Loucy (cell line): ENCODE results near the gene ZNF593.

Experiments used
- H2AFZ ChIP-seq: fragments of 200-600 bp; sonication (generic); 2 replicates; pipeline ENCODE4 v1.6.0; 2016; ENCODE audit warnings: antibody characterized with exemption, mild to moderate bottlenecking, low read length, moderate library complexity
- H3F3A ChIP-seq: fragments of 200-600 bp; 2 replicates; pipeline ENCODE4 v1.6.0; 2016; ENCODE audit warnings: antibody characterized with exemption, low read depth, mild to moderate bottlenecking
- H3K27me3 ChIP-seq: fragments of 200-600 bp; sonication (generic); 2 replicates; pipeline ENCODE4 v1.6.1; 2014; ENCODE audit warnings: low read length, mild to moderate bottlenecking; ENCODE audit not compliant: insufficient read depth, poor library complexity, severe bottlenecking
- H3K36me3 ChIP-seq: fragments of 200-600 bp; sonication (generic); 2 replicates; pipeline ENCODE4 v1.6.1; 2016; ENCODE audit warnings: low read length; ENCODE audit not compliant: insufficient read depth
- H3K4me1 ChIP-seq: fragments of 200-600 bp; sonication (generic); 2 replicates; pipeline ENCODE4 v1.5.1; 2014; ENCODE audit warnings: low read length, mild to moderate bottlenecking; ENCODE audit not compliant: insufficient read depth, poor library complexity, severe bottlenecking
- H3K4me2 ChIP-seq: fragments of 200-600 bp; sonication (generic); 2 replicates; pipeline ENCODE4 v1.6.0; 2014; ENCODE audit warnings: antibody characterized with exemption, low read length, low read depth, mild to moderate bottlenecking; ENCODE audit not compliant: poor library complexity, severe bottlenecking
- H3K4me3 ChIP-seq: fragments of 200-600 bp; sonication (generic); 2 replicates; pipeline ENCODE4 v1.5.1; 2014; ENCODE audit warnings: low read length, mild to moderate bottlenecking, mixed read lengths; ENCODE audit not compliant: poor library complexity, severe bottlenecking
- H3K79me2 ChIP-seq: fragments of 200-600 bp; sonication (generic); 2 replicates; pipeline ENCODE4 v1.6.1; 2014; ENCODE audit warnings: low read length; ENCODE audit not compliant: insufficient read depth
- H3K9ac ChIP-seq: fragments of 200-600 bp; sonication (generic); 2 replicates; pipeline ENCODE4 v1.6.0; 2014; ENCODE audit warnings: mild to moderate bottlenecking, low read depth, low read length, moderate library complexity; ENCODE audit not compliant: poor library complexity, severe bottlenecking
- H3K9me2 ChIP-seq: fragments of 200-600 bp; sonication (generic); replicated peaks from 2 replicates; pipeline ENCODE4 v1.6.1; 2016; ENCODE audit warnings: low read depth, low read length, mixed read lengths
- H3K9me3 ChIP-seq: fragments of 200-600 bp; sonication (generic); 2 replicates; pipeline ENCODE4 v1.6.1; 2014; ENCODE audit warnings: mild to moderate bottlenecking, antibody characterized with exemption, low read length, low read depth; ENCODE audit not compliant: insufficient read depth
- H4K20me1 ChIP-seq: fragments of 200-600 bp; sonication (generic); 2 replicates; pipeline ENCODE4 v1.6.0; 2014; ENCODE audit warnings: antibody characterized with exemption, low read length, mild to moderate bottlenecking; ENCODE audit not compliant: insufficient read depth, poor library complexity, severe bottlenecking
- CTCF ChIP-seq: fragments of 200-600 bp; sonication (generic); conservative IDR thresholded peaks from 2 replicates; pipeline ENCODE4 v1.5.1; 2014; ENCODE audit warnings: mild to moderate bottlenecking, antibody characterized with exemption, low read length
- EZH2phosphoT487 ChIP-seq: fragments of 200-600 bp; IDR thresholded peaks from 2 replicates; pipeline ENCODE4 v1.6.1; 2018; ENCODE audit warnings: antibody characterized with exemption, mild to moderate bottlenecking, moderate library complexity, borderline replicate concordance

ZNF593 gene

GRCh38 chr1:26191739-26192138, 22.0 kb downstream of the ZNF593 start:
- Histone ChIP-seq H3K27me3 (no peaks in the 10 kb centered on the region), H3K9ac (peak overlapping the region; percentile 15), H4K20me1 (no peaks in the 10 kb centered on the region), H3K9me2 (no peaks in the 10 kb centered on the region), H3K79me2 (no peaks in the 10 kb centered on the region), H3K4me1 (peaks cover 12% of the 10 kb centered on the region), H3F3A (no peaks in the 10 kb centered on the region), H3K36me3 (no peaks in the 10 kb centered on the region), H3K4me2 (peak overlapping the region; percentile 67), H3K9me3 (no peaks in the 10 kb centered on the region), H3K4me3 (no peak overlapping the region), H2AFZ (peak overlapping the region; percentile 79; the same call in 1 of the 2 replicates)
- TF ChIP-seq CTCF, result no peak
- TF ChIP-seq EZH2phosphoT487, result no peak

- Histone ChIP-seq H3K9me3 (no peaks in the 10 kb centered on the region), H3K9ac (no peak overlapping the region), H3K79me2 (no peaks in the 10 kb centered on the region), H3K4me2 (no peak overlapping the region), H3K36me3 (no peaks in the 10 kb centered on the region), H3K27me3 (no peaks in the 10 kb centered on the region), H3K4me3 (no peak overlapping the region), H3K4me1 (peaks cover 10% of the 10 kb centered on the region), H3F3A (no peaks in the 10 kb centered on the region), H4K20me1 (no peaks in the 10 kb centered on the region), H3K9me2 (no peaks in the 10 kb centered on the region), H2AFZ (no peak overlapping the region)
- TF ChIP-seq CTCF (no peak), EZH2phosphoT487 (no peak)
Observed at GRCh38 chr1:26195805-26196204, 26.1 kb downstream of the ZNF593 start.

GRCh38 chr1:26197301-26197700, 27.6 kb downstream of the ZNF593 start:
- TF ChIP-seq CTCF (no peak), EZH2phosphoT487 (no peak)
- Histone ChIP-seq H3K9ac (no peak overlapping the region), H3K4me3 (no peak overlapping the region), H3K4me2 (no peak overlapping the region), H3F3A (no peaks in the 10 kb centered on the region), H2AFZ (no peak overlapping the region), H3K9me3 (no peaks in the 10 kb centered on the region), H4K20me1 (no peaks in the 10 kb centered on the region), H3K4me1 (no peaks in the 10 kb centered on the region), H3K79me2 (no peaks in the 10 kb centered on the region), H3K9me2 (no peaks in the 10 kb centered on the region), H3K36me3 (no peaks in the 10 kb centered on the region), H3K27me3 (no peaks in the 10 kb centered on the region)
